GM21825 (cell line): ENCODE measurements around the gene TRAF3.
"Not testable (repeated sequence)": the region's sequence is repeated elsewhere in the genome, so short reads cannot be mapped to it uniquely, and the experiment has no call there.

Experiments
- ATAC-seq: cut with Tn5 transposase; IDR thresholded peaks from one replicate; pipeline ENCODE4 v1.9.1; 2021; ENCODE audit warnings: mild to moderate bottlenecking, moderate library complexity; ENCODE audit not compliant: unreplicated experiment

Gene TRAF3

DNA sequence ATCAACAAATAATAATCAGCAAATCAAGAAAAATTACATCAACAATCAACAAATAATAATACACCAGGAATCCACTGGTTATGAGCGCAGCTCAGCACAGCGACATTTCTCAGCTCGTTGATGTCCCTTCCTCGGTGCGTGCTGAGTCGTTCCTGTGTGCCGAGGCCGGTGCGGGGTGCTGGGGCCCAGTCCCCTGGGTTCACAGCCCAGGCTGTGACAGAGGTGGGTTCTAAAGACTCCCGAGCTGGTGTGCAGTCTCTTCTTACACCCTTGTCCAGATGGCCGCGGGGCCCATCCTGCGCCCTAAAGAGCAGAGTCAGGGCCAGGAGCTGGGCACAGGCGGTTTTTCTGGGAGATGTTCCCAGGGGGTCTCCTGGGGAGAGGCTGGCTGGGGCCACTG is 26.9 kb upstream of the TRAF3 start:
- no peak for ATAC-seq

DNA sequence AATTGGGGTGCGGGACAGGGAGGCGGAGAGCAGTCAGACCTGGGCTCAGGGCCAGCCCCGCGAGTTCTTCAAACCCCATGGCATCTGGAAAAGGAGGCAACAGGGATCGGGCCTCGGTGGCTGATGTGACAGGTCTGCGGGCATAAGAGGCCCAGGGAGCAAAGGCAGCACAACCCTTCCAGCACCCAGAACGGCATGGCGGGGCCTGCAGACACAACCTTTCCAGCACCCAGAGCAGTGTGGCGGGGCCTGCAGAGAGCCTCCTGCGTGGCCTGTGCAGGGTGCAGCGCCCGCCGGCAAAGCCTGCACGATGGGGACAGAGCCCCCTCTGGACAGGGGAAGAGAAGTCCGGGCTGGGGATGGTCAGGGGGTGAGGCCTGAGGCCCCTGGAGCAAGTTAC is 26.2 kb upstream of the TRAF3 start:
- no peak for ATAC-seq

DNA sequence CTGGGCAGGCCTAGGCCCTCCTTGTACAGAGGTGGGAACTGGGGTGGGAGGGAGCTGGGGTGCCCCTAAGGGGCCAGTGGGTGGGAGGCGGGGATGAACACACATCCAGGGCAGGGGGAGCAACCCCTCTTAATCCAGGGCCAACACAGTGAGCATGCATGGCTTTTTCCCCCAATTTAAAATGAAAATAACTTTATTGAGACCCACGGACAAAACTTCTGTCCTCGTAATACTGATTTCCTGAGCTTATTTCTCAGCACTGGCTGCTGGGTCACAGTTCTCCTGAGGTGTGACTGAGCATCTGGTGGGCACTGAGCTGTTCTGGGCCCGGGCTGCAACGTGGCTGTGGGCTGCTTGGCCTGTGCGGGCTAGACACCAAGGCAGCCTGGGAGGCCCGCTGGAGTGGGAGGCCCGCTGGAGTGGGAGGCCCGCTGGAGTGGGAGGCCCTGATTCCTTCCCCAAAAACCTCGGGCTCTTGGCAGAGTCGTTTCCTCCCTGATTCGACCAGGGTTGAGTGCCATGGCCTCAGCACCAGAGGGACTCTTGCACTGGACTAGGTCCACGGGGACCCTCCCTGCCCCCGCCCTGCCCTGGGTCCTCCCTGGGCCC is 24.9 kb upstream of the TRAF3 start:
- no peak for ATAC-seq

DNA sequence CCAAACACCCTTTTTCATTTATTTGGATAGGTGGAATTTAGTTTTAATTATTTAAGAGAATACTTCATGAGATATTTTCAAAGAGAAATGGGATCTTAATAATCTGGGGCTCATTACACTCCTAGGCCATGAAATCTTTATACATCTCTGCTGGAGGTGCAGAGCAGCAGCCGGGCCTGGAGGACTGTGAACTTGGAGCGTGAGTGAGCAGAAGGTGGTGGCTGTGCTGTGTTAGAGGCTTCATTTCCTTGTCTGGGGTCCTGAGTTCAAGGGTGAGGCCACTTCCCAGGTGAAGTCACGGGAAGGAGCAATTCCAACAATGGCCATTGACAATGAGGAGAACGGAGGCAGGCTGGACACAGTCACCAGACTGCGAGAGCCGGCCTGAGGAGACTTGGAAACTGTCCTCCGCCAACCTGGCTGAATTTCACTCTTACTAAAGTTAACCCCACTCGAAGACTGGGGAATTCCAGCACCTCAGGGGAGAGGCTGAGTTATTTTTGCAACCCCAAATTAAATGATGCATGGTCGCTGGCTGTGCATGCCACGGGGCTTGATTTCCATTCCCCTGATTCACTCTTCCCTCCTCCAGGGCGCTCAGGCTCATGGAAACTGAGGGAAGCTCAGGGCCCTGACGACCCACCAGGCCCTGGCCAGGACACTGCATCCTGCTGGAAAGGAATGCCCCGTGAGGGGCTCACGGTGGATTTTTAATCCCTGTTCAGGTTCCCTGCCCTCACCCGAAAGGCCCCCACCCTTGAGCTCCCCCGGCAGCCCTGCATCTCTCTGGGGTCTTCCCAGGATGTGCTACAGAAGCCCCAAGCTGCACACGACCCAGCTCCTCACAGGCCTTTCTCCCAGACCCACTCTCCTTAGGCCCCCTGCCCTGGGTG is 22.6 kb upstream of the TRAF3 start:
- no peak for ATAC-seq

DNA sequence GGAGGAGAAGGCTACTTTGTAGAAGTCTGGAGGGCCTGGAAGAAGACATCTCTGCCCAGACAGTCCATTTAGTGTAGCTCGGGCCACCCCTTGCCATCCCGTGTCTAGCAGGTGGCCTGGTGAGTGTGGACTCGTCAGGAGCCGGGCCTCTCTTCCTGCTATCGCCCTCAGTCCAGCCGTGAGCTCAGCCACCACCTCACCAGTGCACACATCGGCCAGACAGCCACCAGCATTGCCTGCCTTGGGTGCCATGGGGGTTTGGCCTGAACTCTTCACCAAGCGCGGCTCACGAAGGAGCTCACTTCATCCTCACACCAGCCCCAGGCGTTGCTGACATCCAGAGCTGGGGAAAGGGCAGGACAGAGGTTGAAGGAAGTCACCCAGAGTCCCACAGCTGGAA is 19.6 kb upstream of the TRAF3 start:
- ATAC-seq = no peak

DNA sequence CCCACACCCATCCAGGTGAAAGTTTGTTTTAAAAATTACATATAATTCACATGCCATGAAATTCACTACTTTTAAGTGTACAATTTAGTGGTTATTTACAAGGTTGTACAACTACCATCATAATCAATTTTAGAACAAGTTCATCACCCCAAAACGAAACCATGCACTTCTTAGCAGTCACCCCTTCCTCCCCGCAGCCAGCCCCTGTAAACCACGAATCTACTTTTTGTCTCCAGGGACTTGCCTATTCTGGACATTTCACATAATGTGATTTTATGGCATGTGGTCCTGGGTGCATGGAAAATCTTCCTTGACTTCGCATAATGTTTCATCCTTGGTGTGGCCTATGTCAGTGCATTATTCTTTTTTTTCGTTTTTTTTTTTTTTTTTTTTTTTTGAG is 19.2 kb upstream of the TRAF3 start:
- ATAC-seq = no peak

DNA sequence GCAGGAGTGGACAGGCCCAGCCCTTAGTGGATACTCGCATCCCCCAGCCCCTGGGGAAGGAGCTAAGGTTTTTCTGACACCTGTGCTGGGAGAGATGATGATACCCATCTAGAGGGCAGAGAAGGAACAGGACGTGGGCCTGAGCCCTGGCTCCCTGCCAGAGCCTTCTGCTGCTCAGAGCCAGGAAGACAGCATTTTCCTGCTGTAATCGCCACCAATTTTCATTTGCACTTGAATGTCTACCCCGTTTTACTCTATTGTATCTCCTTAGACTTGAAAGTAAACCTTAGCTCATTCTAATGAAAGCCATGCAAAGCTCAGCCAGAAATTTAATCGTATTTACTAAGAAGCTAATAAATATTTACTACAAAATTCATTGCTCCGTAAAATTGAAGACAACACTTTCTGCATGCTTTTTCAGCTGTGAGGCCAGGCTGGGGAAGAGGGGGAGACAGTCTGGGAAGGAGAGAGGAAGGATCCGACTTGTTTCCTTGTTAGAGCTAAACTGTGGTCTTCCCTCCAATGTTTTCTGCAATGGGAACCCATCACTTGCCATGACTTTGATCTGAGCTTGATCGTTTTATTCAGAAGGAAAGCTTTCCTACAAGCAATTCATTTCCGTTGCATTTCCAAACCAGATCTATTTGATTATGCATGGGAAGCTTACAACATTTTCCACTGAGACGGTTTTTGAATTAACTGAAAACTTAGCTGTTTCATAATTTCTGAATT is 17.6 kb upstream of the TRAF3 start:
- ATAC-seq = no peak

DNA sequence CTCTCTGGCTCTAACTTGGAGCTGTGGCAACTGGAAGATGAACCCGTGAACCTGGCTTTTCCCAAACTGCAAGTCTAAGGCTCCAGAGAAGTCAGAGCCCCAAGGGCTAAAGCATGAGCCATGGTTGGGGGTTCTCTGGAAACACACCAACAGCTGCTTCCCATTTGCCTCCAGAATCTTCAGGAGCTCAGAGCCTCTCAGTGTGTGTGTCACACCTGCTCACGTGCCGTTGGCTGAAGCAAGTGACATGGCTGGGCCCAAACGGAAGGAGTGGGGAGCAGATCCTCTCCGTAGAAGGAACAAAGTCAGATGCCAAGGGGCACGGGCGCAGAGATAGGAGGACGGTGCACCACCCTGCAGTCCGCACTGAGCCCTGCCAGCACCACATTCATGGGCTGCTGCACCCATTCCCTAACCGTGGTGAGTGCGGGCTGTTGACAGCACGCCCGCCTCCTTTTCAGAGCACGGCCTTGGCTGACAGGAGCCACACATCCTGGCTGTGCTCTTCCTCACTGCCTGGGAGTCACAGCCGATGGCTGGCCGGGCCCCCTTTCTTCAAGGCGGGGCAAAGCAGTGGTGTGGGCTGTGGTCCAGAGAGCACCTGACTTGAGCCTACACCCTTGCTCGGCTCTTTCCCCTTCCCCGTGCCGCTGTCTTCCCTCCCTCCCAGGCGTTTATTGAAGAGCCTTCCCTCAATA is 16.6 kb upstream of the TRAF3 start:
- ATAC-seq = no peak

DNA sequence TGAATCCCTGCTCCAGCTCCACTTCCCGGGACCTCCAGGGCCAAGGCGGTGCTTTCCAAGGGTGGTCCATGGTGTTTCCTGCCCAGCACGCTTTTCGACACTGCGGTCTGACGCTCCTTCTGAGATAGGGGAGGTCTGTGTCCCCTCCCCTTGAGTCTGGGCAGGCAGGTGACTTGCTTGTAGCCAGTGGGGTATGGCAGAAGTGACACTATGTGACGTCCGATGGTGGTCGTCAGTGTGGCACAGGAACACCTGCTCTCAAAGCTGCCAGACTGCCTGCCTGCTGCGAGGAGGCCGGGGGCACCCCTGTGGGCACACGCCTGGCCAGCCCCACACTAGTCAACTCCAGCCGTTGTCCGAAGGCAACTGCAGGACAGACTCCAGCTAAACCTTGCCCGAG is 16.0 kb upstream of the TRAF3 start:
- no peak for ATAC-seq

DNA sequence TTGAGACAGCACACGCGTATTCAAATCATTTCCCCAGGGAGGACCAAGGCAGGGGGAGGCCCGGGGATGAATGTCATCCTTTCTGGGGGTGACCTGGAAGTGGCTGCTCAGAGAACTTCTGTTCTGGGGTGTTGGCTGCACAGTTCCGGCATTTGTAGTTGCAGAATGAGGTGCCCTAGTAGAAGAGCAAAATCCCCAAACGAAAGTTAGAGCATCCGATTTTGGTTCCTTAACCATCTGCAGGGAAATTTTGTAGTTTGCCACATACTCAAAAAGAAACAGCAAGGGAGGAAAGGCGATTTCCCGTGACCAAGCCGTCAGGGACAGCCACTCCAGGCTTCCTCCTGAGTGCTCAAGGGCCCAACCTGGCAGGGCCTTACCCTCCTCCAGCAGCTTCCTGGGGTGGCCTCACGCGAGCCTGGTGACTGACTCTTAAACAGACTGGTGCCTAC is 13.0 kb upstream of the TRAF3 start:
- ATAC-seq = peak; percentile 51

DNA sequence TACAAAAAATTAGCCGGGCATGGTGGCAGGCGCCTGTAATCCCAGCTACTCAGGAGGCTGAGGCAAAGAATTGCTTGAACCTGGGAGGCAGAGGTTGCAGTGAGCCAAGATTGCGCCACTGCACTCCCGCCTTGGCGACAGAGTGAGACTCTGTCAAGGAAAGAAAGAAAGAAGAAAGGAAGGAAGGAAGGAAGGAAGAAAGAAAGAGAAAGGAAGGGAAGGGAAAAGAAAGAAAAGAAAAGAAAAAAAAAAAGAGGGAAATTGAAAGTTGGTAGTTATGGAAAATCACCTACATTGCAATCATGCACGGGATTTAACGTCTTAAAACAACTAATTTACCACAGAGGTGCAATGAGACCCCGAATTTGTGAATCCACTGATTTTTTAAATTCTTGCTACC is 11.5 kb upstream of the TRAF3 start:
- not testable (repeated sequence) for ATAC-seq

DNA sequence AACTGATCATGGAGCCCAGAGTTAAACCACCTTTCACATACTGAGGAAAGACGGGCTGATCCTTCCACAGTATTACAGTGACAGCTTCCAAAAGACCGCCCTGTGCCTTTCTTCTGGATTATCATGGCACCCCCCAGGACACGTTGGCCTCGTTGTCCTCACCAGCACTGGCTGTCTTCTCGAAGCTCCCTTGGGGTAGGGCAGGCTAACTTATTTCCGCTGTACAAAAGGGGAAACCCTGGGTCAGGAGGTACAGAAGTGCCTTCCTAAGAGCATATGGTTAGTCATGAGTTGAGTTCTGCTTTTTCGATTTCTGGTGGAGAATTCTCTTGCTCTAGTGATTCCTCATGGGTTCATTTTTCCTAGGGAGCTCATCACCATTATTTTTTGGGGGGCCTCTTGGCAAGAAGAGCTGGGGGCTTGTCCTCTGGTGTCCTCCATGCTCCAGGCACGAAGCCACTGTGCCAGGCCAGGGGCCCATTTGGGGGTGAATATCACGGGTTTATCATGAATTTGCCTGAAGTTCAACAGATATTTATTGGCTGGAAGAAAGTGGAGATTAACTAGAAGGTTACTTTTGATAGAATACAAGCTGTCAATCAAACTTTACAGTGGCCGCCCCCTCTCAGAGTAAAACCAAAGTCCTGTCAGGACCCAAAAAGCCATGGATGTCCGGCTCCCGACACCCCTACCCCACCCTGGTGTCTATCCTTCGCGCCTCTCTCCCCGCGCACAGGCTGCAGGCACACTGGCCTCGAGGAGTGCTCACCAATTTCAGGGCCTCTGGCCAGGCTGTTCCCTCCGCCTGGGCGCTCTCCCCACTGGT is 8.8 kb upstream of the TRAF3 start:
- ATAC-seq = peak; percentile 49

DNA sequence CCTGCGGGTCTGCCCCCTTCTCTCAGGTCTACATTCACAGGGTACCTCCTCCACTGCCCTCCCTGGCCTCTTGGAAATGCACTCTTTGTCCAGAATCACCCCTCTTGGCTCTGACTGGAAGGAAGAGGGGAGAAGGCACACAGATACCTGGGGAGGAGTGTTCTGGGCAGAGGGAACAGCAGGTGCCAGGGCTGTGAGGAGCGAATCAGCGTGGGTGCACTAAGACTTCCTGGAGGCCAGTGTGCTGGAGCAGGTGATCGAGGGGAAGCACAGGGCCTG is 8.3 kb upstream of the TRAF3 start:
- ATAC-seq = no peak

DNA sequence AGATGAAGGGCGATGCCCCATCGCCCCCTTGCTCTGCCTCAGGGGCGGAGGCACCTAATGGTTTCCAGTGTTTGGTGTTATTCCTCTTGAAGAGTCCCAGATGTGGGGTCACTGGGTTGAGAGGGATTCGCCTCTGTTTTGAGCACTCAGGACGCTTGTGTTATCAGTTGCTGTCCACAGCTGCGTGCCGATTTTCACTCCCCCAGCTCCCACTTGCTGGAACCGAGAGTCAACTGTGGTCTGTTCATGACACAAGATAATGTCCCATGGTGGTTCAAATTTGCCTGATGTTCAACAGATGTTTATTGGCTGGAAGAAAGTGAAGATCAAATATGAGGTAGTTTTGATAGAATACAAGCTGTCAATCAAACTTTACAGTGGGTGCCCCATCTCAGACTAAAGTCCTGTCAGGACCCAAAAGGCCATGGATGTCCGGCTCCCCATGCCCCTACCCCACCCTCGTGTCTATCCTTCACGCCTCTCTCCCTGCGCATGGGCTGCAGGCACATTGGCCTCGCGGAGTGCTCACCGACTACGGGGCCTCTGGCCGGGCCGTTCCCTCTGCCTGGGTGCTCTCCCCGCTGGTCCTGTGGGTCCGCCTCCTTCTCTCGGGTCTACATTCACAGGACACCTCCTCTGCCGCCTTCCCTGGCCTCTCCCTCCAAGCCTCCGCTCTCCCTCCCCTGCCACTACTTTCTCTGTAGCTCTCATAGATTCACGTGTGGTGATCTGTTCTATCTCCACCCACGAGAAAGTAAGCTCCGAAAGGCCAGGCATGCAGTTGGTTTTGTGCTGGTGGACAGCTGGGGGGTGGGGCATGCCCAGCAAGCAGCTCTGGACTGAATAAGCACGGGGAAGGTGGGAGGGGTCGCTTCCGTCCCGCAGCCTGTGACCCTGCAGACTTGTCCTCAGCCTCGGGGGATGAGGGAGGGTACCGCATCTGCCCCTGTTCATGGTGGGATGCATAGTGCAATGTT is 6.8 kb upstream of the TRAF3 start:
- ATAC-seq = no peak

DNA sequence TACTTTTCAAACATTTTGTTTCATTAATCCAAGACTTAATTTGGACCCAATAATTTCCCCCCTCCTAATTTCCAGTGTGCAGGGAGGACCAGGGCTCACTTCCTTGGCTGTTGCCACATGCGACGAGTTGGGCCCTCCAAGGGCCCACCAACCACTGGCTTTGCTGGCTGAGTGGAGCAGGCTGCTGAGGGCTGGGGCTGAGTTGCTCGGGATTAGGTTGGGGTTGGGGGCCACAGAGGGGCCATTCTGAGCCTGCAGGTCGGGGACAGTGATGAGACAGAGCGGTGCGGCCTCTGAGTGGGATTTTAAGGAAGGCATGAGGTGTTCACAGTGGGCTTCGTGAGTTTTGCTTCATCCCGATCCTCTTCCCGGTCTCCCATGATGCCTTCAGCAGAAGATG is 6.1 kb upstream of the TRAF3 start:
- ATAC-seq = no peak

DNA sequence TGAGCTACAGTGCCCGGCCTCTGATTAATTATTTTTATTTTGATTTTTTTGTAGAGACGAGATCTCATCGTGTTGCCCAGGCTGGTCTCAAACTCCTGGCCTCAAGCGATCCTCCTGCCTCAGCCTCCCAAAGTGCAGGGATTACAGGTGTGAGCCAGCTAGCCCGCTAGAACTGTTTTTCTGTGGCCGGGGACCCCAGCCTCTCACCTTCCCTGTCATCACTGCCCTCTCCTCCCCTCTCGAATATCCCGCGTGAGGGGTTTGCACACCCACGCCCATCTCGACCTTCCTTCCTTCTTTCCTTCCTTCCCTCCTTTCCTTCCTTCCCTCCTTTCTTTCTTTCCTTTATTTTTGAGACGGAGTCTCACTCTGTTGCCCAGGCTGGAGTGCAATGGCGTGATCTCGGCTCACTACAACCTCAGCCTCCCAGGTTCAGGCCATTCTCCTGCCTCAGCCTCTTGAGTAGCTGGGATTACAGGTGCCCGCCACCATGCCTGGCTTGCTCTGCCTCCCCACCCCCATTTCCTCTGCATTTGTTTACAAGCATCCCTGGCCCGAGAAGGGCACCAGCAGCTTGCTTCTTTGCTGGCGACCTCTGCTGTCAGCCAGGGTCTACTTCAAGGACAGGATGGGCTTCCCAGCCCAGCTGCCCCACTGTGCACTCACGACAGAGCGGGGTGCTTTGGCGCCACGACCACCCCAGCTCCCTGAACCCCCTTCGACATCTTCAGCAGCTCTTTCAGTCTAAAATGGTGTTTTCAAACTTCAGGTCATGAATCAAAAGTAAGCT is 4.3 kb upstream of the TRAF3 start:
- ATAC-seq = no peak

DNA sequence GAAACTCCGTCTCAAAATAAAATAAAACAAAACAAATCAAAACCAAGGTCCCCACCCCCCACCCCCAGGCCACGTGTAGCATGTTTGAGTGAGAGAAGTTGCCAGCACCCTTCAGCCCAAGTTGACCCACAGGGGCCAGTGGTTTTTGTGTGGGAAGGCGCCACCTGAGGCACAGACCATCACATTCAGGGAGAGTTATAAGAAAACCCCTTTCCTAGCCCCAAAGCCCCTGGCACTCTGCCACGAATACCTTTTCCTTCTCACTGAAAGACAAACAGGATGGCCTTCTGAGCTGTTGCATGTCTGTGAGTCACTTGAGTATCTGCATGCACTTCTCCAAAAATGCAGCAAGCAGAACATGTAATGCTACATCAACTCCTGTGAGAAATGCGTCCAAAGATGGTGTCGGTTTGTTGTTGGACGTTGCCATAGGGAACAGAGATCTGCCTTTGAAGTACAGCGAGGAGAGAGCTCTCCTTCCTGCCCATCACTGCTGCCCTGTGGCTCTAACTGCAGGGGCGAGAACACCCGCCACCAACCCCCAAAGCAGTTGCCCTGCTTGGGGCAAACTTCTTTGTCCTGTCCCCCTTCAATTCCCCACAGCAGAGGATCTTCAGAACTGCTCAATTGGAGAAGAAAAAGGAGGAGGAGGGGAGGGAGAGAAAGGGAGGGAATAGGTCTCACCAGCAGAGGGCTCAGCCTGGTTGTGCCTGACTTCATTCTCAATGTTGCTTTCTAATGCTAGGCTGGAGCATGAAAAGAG is 2.7 kb upstream of the TRAF3 start:
- ATAC-seq = peak; percentile 31
